HEK293T (cell line): Measurements from ENCODE around the gene LIN7A.

Experiments used
- ARNT ChIP-seq: fragments of 450-650 bp; IDR thresholded peaks from 2 replicates; pipeline ENCODE4 v1.6.1; 2017; ENCODE audit warnings: mild to moderate bottlenecking
- FOXM1 ChIP-seq: fragments of 450-650 bp; IDR thresholded peaks from 2 replicates; pipeline ENCODE4 v1.6.1; 2017; ENCODE audit warnings: mild to moderate bottlenecking, borderline replicate concordance

DNA sequence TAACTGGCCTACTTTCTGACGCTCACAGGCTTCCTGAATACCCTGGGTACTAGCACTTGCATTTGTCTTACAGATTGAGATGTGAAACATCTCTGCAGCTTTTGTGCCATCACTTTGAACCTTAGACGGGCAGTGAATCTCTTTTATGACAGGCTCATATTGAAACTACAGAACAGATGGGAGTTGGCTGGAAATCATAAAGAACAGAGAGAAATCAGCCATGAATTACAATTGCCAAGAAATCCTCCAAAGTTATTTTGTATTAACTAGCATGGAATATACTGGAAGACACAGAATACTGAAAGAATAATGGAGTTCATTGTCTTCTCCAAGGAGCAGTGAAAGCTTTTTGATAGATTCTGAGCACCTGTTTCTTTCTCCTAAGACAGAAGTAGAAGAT, 188.3 kb downstream of the LIN7A start:
- TF ChIP-seq FOXM1 (no peak), ARNT (no peak)
